ENCODE data around the gene ZNHIT6.
"Not testable (repeated sequence)": the region's sequence is repeated elsewhere in the genome, so short reads cannot be mapped to it uniquely, and the experiment has no call there.

The ZNHIT6 gene

GRCh38 chr1:85707990-85708828 is at the start of gene ZNHIT6:
Gene ZNHIT6, minus strand, starts transcription at chr1:85708433. Its CDS starts 149 bp downstream, at chr1:85708284.
- DNase-seq (ENCODE audit: low read depth) = peak; percentile 74

- no peak for DNase-seq (ENCODE audit: low read depth)
These were observed 48.6 kb upstream of the ZNHIT6 start for GRCh38 chr1:85756864-85757263.

GRCh38 chr1:85748120-85748519 is 39.9 kb upstream of the ZNHIT6 start:
- no peak for DNase-seq (ENCODE audit: low read depth)

- DNase-seq (ENCODE audit: low read depth) = no peak
These were observed 38.5 kb upstream of the ZNHIT6 start for GRCh38 chr1:85746777-85747176.

- no peak for DNase-seq (ENCODE audit: low read depth)
These were observed 35.6 kb upstream of the ZNHIT6 start for GRCh38 chr1:85743814-85744213.

- no peak for DNase-seq (ENCODE audit: low read depth)
These were observed 26.7 kb upstream of the ZNHIT6 start for GRCh38 chr1:85734931-85735330.

GRCh38 chr1:85718678-85719340 is 10.6 kb upstream of the ZNHIT6 start:
- no peak for DNase-seq (ENCODE audit: low read depth)

- DNase-seq (ENCODE audit: low read depth) = not testable (repeated sequence)
These were observed 6.3 kb upstream of the ZNHIT6 start for GRCh38 chr1:85714418-85715114.

- DNase-seq (ENCODE audit: low read depth) = no peak
These were observed 595 bp upstream of the ZNHIT6 start for GRCh38 chr1:85708829-85709227.

GRCh38 chr1:85707267-85707989 is 805 bp downstream of the ZNHIT6 start:
- DNase-seq (ENCODE audit: low read depth) = no peak

- DNase-seq (ENCODE audit: low read depth) = no peak
These were observed 2.3 kb downstream of the ZNHIT6 start for GRCh38 chr1:85705940-85706339.

- DNase-seq (ENCODE audit: low read depth) = no peak
These were observed 7.8 kb downstream of the ZNHIT6 start for GRCh38 chr1:85700422-85700821.

GRCh38 chr1:85697895-85698294 is 10.3 kb downstream of the ZNHIT6 start:
- DNase-seq (ENCODE audit: low read depth) = no peak

- DNase-seq (ENCODE audit: low read depth) = no peak
These were observed 15.4 kb downstream of the ZNHIT6 start for GRCh38 chr1:85692730-85693314.

GRCh38 chr1:85689775-85690404 is 18.3 kb downstream of the ZNHIT6 start:
- no peak for DNase-seq (ENCODE audit: low read depth)

- no peak for DNase-seq (ENCODE audit: low read depth)
These were observed 24.8 kb downstream of the ZNHIT6 start for GRCh38 chr1:85683292-85684025.

- no peak for DNase-seq (ENCODE audit: low read depth)
These were observed 27.1 kb downstream of the ZNHIT6 start for GRCh38 chr1:85681087-85681486.

GRCh38 chr1:85678193-85678592 is 30.0 kb downstream of the ZNHIT6 start:
- no peak for DNase-seq (ENCODE audit: low read depth)

- no peak for DNase-seq (ENCODE audit: low read depth)
These were observed 30.6 kb downstream of the ZNHIT6 start for GRCh38 chr1:85677656-85678055.

GRCh38 chr1:85672031-85672660 is 36.1 kb downstream of the ZNHIT6 start:
- DNase-seq (ENCODE audit: low read depth) = no peak
